ENCODE results near the gene SYT1. TPM values are rescaled to one million over a fixed set of nuclear protein-coding genes. Genes with fewer than 3 reads are reported as not detected.

SYT1 gene
- total and polyA plus RNA-seq, 2 of the 4 experiments (the other 2 are of a cell fraction): 2.8 to 3.0 TPM

DNA sequence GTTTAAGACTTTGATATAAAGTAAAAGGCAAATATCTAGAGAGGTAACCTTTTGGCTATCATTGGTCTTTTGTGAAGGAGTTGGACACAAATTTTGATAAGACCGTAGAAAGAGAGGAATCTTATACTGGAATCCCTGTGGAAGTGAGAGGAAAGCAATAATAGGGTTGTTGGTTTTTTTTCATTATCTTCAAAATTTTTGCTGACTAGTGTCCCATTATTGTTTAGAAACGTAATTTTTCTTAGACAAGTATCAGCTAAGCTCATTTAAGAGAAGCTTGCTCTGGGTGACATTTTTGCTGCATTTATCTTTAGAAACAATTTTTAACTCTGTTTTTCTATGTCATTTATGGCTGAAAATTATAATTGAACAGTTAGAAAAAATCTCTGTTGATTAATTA lies 300.3 kb downstream of the SYT1 start:
- intact Hi-C loops (cut with micrococcal nuclease): no loop called here
- no peak overlapping the region for H3K27ac ChIP-seq (ENCODE audit: insufficient read depth, low read length)
- no peak overlapping the region for H3K9ac ChIP-seq (ENCODE audit: low read depth, low read length)
- H3K14ac ChIP-seq (replicated peaks; ENCODE audit: low read depth, low read length): no peak overlapping the region
- no peak overlapping the region for H2AK9ac ChIP-seq (replicated peaks; ENCODE audit: low read depth, low read length, poor library complexity)
- no peak overlapping the region for H2BK15ac ChIP-seq (ENCODE audit: low read depth, low read length)
- H4K20me1 ChIP-seq (ENCODE audit: insufficient read depth, low read length): no peaks in the 10 kb centered on the region
- H2AFZ ChIP-seq (replicated peaks; ENCODE audit: low read length, poor library complexity): no peak overlapping the region
- no TSS peak for BruUV-seq (replicated peaks)
- dilution Hi-C loops (cut with HindIII; ENCODE audit: low sequenced_read_pairs, unreplicated experiment): no loop called here
- no peak overlapping the region for H3K18ac ChIP-seq (ENCODE audit: low read depth, low read length)
- H3K4ac ChIP-seq (ENCODE audit: low read depth, low read length): no peak overlapping the region
- no peaks in the 10 kb centered on the region for H3K9me3 ChIP-seq (ENCODE audit: control insufficient read depth, insufficient read depth, low read length)
- DNase-seq: no peak
- H3K4me1 ChIP-seq (ENCODE audit: control insufficient read depth, insufficient read depth, low read length): no peaks in the 10 kb centered on the region
- H4K8ac ChIP-seq (ENCODE audit: low read depth in 2 of 2, low read length in 2 of 2): no peak overlapping the region
- no peaks in the 10 kb centered on the region for H3K36me3 ChIP-seq (ENCODE audit: control insufficient read depth, insufficient read depth, low read length)
- no peaks in the 10 kb centered on the region for H3K79me1 ChIP-seq (ENCODE audit: low read depth in 1 of 2, low read length in 2 of 2)
- H2AK5ac ChIP-seq (ENCODE audit: low read depth, low read length): no peak overlapping the region
- no peak overlapping the region for H3K4me3 ChIP-seq (ENCODE audit: insufficient read depth, low read depth, low read length)
- no peak for TF ChIP-seq MAZ (IDR thresholded peaks at IDR 0.05; ENCODE audit: borderline replicate concordance, low read depth, low read length)
- no peak for TF ChIP-seq RAD21 (IDR thresholded peaks at IDR 0.05; ENCODE audit: low read length)
- peak; percentile 50 for TF ChIP-seq MAFK (IDR thresholded peaks at IDR 0.05; ENCODE audit: low read depth, low read length)
- no peak overlapping the region for H2BK20ac ChIP-seq (ENCODE audit: low read depth, low read length)
- H2BK120ac ChIP-seq (ENCODE audit: low read depth, low read length): no peak overlapping the region
- no peak overlapping the region for H3K23ac ChIP-seq (ENCODE audit: low read depth, low read length)
- no peak overlapping the region for H4K91ac ChIP-seq (ENCODE audit: insufficient read depth, low read depth, low read length)
- ATAC-seq (ENCODE audit: low read depth): no peak
- H4K5ac ChIP-seq (ENCODE audit: low read depth, low read length): no peak overlapping the region
- WGBS, 2 experiments (ENCODE audit: extremely low coverage in 2 of 2, insufficient read length in 1 of 2): no CpG with 5 or more reads among the region's 2 CpGs
- H3K4me2 ChIP-seq (ENCODE audit: low read depth, low read length): no peak overlapping the region
- no peak overlapping the region for H2BK5ac ChIP-seq (ENCODE audit: low read depth, low read length, poor library complexity, severe bottlenecking)
- H3K56ac ChIP-seq (ENCODE audit: extremely low read depth, insufficient read depth, low read length): no peak overlapping the region
- ChIA-PET CTCF (interaction anchor here (1.0 to 2.5 kb wide), 2 partner anchors 10 to 694 kb away, joined by 3 to 13 read pairs; no protein-coding TSS in a partner anchor), POLR2A (ENCODE audit: unreplicated experiment) (no interaction called here)
- H3K27me3 ChIP-seq (ENCODE audit: control insufficient read depth, insufficient read depth, low read length): no peaks in the 10 kb centered on the region
- in situ Hi-C loops (cut with MboI; ENCODE audit: low sequenced_read_pairs): no loop called here
- H3K9me1 ChIP-seq (ENCODE audit: insufficient read depth, low read length): no peaks in the 10 kb centered on the region
